ENCODE results near the gene NRG3.

NRG3 gene

DNA sequence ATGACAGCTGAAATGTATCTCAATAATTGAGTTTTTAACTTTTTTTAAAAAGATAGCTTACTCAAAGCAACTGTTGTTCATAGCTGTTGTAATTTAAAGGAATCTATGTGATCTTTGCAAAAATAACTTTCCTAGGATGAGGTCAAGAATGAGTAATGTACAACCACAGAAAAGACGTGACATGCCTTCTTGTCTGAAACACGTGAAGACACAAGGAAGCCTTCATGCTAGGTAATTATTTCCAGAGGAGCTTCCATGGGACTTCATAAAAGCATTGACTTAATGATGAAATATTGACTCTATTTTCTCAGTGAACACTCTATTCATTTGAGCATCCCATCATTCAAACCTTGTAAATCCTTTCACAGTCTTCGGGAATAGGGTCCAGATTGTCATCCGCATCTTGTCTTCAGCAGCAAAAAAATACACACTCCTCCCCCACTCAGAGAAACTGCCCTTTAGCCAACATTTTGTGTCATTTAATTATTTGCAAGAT lies 528.0 kb downstream of the NRG3 start:
- no peak for DNase-seq

DNA sequence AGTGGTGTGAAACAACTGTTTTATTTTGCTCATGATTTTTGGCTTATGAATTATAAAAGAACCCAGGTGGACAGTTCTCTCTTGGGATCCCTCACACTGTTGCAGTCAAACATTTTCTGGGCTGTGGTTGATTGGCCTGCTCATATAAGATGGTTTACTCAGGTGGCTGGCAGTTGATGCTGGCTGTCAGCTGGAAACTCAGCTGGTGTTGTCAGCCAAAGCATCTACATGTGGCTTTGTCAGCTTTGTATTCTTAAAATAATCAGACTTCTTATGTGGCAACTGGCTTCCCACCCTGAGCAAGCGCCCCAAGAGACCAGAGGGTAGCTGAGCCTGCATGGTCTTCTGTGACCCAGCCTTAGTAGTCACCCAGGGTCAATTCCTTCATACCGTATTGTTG lies 534.7 kb downstream of the NRG3 start:
- DNase-seq, result no peak

DNA sequence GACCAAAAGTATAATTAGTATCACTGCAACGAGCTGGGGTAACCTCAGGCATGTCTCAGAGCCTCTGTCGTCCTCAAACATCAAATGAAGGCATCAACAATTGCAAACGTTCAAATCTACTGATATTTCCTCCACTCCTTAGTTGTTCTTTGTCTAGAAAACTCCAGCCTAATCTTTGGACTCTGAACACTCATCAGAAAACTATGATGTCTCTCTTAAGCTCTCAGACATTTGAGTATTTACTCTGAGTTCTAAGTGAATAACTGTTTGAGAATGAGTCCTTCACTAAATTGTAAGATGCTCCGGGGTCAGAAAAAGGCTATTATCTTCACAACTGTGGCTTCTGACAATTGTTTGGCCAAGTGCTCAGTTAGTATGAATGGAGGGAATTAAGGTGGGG lies 536.4 kb downstream of the NRG3 start:
- DNase-seq, result no peak

DNA sequence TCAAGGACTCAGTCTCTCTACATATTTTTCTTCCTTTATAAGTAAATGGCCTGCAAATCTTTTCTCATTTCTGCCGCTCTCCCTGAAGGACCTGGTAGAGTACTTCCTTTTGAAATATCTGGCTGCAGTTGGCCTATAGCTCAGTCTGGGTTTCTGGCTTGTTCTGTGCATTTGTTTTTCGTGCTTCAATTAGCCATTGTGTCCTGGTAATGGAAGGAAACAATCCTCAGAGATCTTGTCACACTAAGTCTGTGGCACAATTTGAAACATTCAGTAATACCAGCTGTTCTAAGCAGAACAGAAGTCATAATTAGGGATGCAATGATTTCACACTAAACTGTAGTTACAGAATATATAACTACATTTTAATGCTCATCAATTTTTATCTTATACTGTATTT lies 545.0 kb downstream of the NRG3 start:
- DNase-seq, result no peak

DNA sequence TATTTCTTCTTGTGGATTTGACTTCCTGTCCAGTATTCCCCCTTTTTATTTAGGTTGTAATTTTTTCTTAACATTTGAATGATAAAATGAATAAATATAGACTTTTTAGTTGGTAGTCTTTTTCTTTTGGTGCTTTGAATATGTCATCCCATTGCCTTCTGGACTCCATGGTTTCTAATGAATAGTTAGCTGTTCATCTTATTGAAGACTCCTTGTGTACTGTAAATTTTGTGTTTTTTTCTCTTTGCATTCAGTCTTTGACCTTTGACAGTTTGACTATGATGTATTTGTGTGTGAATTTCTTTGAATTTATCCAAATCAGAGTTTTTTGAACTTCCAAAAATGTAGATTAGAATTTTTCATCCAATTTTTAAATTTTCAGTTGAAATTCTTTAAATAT lies 554.3 kb downstream of the NRG3 start:
- no peak for DNase-seq

DNA sequence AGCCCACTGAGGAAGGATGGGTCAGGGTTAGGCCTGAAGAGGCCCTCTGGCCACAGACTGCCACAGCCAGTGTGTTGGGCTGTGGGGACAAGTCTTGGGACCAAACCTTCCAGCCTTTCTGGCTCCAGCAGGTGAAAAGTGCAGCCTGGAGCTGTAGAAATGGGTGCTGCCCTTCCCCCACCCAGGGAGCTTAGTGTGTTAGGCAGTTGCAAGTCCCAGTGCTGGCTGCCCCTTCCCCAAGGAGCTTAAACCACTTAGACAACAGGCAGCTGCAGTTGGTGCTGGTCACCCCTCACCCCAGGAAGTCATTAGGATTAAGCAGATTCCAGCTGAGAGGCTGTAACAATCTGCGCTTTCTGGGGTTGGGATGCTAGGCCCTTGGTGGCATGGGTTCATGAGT lies 563.3 kb downstream of the NRG3 start:
- no peak for DNase-seq

DNA sequence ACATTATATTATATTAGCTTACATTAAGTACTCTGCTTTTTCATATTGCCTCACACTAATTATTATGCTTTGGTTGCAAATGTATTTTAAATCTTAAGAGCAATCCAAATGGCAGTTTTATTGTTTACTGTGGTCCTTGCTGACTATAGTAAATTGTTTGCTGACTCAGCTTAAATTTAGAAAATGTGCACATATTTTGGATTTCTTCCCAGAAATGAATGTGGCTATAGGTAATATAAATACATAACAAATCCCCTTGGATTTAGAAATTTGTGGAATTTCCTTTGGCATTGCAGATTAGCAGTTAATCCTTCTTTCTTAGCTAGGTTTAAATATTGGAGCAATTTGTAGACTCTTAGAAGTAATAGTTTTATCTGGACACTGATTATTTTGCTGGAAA lies 565.8 kb downstream of the NRG3 start:
- DNase-seq, result no peak

DNA sequence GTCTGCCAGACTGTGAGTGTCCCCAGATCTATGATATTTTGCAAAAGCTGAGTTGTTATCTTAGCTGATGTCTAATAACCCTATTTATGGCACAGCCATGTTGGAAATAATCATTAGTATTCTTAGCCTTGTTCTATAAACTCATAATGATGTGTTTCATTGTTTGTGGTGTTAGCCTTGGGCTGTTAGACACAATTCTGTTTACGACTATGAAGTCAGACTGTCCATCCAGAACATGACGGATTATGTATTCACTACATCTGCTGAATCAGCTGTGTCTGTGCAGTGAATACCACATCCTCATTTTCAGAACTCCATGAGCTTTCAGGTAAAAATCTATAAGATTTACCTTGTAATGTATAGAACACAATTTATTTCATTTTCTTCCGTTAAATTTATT lies 577.1 kb downstream of the NRG3 start:
- DNase-seq, result no peak

DNA sequence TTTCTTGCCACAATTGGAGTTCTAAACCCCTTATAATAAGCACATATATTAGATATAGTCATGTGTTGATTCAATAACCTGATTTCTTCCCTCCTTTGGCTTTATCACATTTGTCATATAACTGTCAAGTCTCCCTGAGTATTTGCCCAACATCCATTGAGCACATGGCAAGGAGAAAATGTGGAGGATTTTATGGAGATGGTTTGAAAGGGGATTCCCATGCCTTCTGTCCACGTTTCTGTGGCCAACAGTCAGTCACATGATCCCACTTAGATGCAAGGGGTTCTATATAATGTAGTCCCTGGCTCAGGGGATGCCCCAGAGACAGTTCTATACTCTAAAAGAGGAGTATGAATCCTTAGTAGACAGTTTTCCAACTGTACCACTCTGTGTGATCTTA lies 577.7 kb downstream of the NRG3 start:
- DNase-seq, result no peak

DNA sequence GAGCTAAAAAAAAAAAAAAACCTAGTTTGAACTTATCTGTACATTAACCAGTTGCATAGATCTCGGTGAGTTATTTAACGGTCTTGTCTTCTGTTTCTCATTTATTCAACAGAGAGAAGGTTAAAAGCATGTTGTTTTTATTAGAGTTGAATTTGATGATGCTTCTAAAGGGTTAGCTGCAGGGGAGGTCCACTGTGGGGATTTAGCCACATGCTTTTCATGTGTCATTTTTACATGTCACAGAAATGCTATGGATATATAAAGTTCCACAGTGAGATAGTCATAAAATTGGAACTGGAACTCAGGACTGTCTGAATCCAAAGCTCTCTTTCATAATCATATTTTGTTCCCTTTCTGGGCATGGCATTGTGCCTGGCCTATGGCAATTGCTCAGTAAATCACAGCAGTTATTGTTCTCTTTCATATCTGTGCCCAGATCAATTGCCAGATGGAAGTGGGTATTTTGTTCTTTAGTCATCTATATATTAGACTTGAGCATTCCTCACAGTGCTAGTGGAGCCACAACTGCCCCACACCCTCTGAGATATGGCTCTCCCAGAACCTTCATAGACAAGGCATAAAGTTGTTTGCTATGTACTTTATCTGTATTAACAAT lies 578.8 kb downstream of the NRG3 start:
- DNase-seq, result no peak

DNA sequence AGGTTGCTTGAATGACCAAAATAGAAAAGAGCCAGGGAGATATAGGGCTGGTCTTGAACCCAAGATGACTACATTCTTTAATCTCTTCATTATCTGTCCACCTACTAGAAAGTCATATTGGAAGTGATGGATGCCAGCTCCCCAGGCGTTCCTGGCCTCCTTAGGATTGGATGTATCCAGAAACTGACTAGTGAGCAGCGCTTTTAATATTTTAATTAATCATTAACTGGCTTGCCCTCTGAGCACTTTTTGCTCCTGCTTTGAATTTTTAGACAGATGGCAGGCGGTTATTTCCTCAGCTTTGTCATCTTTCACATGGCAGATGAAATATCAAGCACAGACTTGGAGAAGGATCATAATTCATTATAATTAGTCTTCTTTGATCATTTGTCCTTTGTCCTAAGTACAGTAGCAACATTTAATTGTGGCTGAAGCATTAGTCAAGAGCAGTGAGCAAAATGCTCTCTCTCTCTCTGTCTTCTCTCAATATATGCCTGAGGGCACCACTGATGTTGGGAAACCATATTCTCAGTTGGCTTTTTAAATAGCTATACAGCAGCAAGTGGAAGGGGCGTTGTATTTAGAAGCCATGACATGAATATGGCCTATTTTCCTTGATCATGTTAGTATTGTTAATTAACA lies 588.0 kb downstream of the NRG3 start:
- DNase-seq, result no peak

DNA sequence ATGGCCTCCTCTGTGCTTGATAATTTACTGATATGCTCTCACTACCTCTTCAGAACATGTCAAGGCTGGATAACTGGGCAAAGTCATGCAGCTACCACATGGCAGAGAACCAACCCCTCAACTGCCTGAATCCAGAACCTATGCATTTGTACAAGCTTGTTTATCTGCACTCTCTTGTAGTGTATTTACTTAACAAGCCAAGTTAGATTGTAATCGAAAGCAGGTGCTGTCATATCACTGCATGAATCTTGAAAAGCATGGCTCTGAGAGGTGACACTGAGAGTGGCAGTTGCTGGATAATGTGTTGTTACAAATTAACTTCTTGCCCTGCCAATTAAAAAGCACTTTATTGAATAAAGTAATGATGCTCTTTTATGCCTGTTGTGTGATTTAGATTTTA lies 588.6 kb downstream of the NRG3 start:
- no peak for DNase-seq

DNA sequence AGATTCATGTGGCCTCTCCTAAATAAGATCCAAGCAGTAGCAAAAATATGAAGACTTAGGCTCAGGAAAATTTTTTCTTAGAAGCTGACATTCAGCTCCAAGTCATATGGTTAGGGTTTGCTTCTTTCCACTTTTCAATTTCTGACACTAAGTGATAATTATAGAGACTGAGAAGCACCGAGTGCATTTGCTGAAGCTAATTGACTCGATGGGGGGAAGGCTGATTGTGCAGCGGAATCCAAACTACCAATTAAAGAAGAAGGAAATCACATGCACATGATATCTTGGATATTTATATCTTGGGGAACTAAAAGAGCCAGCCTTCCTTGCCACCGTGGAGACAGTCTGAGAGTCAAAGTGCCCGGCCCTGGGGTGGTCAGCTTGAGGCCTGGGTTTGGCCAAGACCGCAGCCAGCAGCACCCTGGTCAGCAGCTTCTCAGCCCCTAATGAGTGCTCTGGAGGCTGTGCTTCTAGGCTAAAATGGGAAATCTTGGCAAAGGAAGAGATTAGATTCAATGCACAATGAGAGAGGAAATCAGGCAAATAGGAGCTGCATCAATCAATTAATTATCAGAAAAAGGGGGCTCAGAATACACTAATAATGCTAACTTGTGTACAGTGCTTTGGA lies 589.3 kb downstream of the NRG3 start:
- no peak for DNase-seq

DNA sequence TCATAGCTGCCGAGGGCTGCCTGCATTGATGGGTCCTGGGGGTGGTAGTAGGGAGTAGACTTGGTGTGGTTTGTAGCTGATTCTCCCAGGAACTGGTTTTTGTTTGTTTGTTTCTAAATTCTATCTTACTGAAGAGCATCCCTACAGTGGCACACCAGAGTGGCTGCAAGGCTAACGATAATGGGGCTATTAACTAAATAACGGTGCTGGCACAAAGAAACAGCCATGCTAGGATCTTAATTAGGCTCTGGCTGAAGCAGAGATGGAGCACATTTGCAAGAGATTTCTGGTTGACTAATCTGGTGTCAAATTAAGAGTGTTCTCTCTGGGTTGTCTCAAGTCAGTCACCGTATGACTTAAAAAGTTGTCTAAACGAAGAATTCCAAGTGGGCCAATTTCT lies 590.0 kb downstream of the NRG3 start:
- no peak for DNase-seq

DNA sequence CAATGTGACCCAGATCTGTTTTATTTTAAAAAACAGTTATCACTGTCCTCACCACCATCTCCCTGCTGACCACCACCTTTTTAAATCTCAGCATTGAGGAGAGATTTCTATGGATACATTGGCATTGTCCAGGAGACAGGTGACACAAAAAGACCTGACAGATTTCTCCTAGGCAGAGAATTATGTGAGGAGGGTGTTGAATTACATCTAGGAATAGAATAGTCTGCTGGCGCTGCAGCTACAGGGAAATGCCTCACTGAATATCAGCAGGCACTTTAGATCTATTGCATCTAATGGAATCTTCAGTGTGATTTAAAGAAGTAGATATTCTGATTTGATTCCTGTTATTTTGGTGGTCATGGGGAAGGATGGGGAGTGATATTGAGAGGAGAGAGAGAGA lies 593.5 kb downstream of the NRG3 start:
- no peak for DNase-seq

DNA sequence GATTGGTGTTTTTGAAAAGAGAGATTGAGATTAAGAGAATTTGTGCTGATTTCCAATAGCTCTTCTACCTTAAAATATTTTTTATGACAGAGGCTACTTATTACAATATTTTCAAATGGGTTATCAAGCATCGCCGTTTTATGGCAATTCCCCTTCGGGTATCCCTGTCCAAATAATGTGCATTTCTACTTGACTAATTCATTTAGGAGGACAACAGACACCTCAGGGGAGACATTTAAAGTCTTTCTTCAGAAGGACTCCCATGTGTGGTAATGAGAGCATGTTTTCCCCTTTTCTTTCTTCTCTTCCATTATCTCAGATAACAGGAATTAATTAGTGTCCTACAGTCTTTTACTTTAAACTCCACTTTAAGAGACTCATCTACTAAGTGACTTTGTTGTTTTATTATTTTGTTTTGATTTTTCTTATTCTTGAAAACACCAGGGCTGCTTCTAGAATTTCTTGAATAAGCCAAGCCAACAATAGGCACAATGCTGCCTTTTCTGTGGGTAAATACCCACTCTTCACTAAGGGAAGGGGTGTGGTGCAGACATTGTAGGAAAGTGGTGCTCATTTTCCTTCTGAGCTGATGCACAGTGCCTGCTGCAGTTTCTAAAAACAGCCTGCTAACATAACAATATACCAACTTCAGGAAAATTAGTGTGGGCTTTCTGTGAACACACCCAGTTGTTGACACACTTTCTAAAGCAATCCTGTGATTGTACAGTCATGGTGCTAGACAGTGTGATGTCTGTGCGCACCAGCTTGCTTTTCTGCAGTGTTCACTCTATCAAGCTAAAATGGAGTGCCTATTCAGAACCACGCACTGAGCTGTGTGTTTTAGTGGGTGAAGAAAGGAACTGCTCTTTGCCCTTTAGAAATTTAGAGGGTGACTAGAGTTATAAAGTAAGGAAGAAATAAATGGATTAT lies 597.7 kb downstream of the NRG3 start:
- DNase-seq, result no peak

DNA sequence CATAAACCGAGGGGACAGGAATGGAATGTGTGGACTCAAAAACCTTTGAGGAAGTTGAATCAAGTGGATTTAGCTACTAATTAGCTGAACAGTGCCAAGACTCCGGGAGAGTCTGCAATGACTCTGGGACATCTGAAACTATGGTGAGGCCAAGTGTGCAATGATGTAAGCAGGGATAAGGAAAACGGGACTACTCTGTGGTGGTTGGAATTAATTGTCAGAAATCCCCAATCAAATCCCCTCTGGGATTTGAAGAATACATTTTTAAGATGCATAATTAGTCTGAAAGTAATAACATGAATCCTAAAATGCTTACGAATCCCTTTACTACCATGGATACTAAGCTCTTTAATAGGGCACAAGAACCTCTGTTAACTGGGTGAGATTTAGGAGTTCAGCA lies 602.8 kb downstream of the NRG3 start:
- no peak for DNase-seq

DNA sequence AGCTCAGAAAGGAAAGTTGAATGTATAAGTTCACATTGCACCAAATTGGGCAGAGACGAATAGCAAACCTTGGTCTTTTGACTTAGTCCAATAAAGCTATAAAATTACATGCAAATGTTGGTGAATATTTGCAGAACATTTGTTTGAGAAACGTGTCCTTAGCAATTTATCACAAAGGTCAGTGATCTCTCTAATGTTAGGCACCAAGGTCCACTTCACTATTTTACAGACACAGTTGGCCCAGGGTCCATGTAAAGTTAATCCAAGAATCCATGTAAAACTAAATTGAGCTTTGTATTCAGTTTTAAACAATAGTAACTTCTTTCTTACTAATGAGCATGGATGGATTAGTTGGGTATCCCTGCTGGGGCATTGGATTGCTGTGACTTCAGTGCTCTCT lies 617.7 kb downstream of the NRG3 start:
- DNase-seq, result no peak

DNA sequence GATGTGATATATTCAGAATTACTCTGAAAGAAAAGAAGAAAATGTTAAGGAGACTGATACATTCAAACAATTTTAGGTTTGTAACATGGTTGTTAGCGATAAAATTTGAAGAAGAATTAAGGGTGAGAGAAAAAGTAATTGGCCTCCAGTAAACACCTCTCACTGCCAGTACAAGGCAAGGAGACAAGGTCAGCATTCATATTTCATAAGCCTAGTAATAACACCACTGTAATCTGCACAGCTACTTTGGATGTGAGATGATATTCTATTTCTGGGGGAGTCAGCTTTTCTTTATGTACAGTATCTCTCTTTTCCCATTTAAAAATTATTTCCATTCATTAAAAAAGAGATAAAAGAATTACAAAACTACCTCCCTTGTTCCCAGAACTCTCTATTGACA lies 621.1 kb downstream of the NRG3 start:
- no peak for DNase-seq

DNA sequence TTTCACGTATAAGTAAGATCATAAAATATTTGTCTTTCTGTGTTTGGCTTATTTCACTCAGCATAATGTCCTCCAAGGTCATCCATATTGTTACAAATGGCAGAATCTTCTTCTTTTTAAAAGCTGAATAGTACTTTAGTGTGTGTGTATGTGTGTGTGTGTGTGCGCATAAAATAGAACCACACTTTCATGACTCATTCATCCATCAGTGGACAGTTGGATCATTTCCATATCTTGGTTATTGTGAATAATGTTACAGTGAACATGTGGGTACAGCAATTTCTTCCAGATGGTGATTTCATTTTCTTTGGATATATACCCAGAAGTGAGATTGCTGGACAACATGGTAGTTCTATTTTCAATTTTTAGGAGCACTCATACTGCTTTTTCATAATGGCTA lies 622.4 kb downstream of the NRG3 start:
- DNase-seq, result no peak

DNA sequence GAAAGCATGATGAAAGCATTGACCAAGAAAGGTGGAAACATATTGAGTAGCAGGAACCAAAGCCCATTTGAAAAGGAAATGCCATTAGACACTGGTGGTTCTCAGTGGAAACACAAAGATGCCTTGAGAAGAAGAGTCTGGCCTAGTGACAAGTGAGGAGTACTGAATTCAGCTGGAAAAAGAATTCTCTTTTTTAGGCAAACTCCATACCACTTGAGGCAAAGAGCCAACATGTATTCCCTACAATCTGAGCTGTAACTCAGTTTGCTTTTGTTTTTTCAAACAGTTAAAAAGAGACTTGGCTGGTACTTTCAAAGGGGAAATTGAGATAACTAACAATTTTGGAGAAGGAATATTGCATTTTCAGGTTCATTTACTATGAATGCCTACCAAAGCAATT lies 624.0 kb downstream of the NRG3 start:
- DNase-seq, result no peak

DNA sequence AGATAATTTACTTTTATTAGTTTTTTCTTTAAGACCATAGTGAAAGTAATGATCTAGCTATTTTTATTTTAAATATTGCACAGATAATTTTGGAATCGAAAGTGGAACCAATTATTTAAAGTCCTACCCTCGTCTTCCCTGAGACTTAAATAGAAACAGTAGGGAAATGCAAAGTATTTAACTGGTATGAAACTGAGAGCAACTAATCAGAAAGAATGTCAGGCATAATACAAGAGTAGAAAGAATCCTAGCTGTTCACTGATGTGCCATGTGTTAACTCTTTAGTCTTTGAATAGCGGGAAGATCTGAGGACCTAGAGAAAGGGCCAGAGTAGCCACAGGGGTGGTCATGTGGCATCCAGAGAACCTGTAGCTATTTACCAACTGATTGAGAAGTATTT lies 630.0 kb downstream of the NRG3 start:
- no peak for DNase-seq

DNA sequence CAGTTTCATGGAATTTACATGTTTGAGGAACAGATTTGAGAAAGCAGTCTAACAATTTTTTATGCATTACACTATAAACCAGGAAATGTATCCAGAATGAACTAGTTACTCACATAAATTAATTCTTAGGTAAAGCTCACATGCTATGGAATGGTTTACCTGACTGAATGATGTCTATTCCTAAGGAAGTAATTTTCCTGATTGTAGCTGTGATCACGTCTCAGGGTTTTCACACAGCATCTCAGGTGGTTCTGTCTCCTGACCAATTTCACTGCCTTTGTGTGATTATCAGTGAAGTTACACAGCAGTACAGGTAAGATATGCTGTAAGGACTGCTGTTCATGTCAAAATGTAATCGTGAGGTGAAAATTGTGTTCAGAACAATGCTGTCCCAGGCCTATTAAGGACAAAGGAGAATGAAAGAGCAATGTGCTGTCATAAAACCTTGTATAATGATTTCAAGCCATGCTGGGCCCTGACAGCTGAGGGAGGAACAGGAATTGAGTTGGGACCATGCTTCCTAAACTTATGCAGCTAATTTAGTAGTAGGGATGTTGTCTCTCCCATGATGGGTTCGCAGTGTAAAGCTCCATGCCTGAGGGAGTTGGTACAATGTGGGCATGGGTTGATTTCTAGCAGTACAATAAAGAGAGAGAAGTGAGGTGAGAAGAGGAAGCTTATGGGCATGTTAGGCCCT lies 631.8 kb downstream of the NRG3 start:
- no peak for DNase-seq
